Measurements from ENCODE around the gene CTIF. TPM values are rescaled to one million over a fixed set of nuclear protein-coding genes. Genes with fewer than 3 reads are reported as not detected.

Gene CTIF
- total and polyA plus RNA-seq, 11 donors, result 21.2 to 93.0 (median 68.0) TPM

- 91 to 94% (median 93%) methylated on average over 13 to 14 of the region's 14 CpGs for WGBS, 4 donors
- H3K36me3 ChIP-seq, result peaks cover 0 to 27% (median 21%) of the 10 kb centered on the region in 9 donors
- H3K27ac ChIP-seq, result no peak overlapping the region
- no peaks in the 10 kb centered on the region for H3K27me3 ChIP-seq
- H3K9me3 ChIP-seq, result peaks cover 0 to 6% (median 0%) of the 10 kb centered on the region in 12 donors
- peak in 1 of 5 donors; percentile 8 for DNase-seq
- intact Hi-C loops (cut with DNase I), result loop anchor here in 9 of 10 donors (2.0 to 10.0 kb wide), 6 partner anchors 46 to 187 kb away; partner anchors contain the start of gene CTIF (in 7 of the 9)
- peaks cover 0 to 31% (median 16%) of the 10 kb centered on the region in 12 donors for H3K4me1 ChIP-seq
- no peak overlapping the region for H3K4me3 ChIP-seq
- no peak for ATAC-seq
- TF ChIP-seq CTCF (IDR thresholded peaks at IDR 0.05) (no peak), POLR2A (IDR thresholded peaks at IDR 0.05) (no peak)
Measured at GRCh38 chr18:48663096-48663930, 124.5 kb downstream of the CTIF start.

- H3K27ac ChIP-seq, result no peak overlapping the region
- peaks cover 0 to 6% (median 0%) of the 10 kb centered on the region in 12 donors for H3K9me3 ChIP-seq
- intact Hi-C loops (cut with DNase I), result loop anchor here (1.0 to 10.0 kb wide), 9 partner anchors 47 to 189 kb away; partner anchors contain the start of gene CTIF (in 7 of the 10)
- TF ChIP-seq CTCF (IDR thresholded peaks at IDR 0.05) (peak; percentile 80 to 92 (median 88)), POLR2A (IDR thresholded peaks at IDR 0.05) (no peak)
- H3K4me3 ChIP-seq, result no peak overlapping the region
- 45 to 62% (median 50%) methylated on average over 20 to 29 of the region's 29 CpGs for WGBS, 4 donors
- DNase-seq (peak; percentile 64 to 83 (median 67)), ATAC-seq (peak; percentile 7 to 69 (median 54))
- H3K36me3 ChIP-seq, result peaks cover 0 to 28% (median 21%) of the 10 kb centered on the region in 9 donors
- H3K27me3 ChIP-seq, result no peaks in the 10 kb centered on the region
- H3K4me1 ChIP-seq, result peaks cover 0 to 31% (median 16%) of the 10 kb centered on the region in 12 donors
Measured at GRCh38 chr18:48663931-48664847, 125.4 kb downstream of the CTIF start.

- no peak overlapping the region for H3K27ac ChIP-seq
- H3K4me1 ChIP-seq, result peaks cover 0 to 24% (median 12%) of the 10 kb centered on the region in 12 donors
- DNase-seq (no peak), ATAC-seq (no peak)
- peaks cover 0 to 33% (median 24%) of the 10 kb centered on the region in 9 donors for H3K36me3 ChIP-seq
- TF ChIP-seq POLR2A (IDR thresholded peaks at IDR 0.05), result no peak
- TF ChIP-seq CTCF (IDR thresholded peaks at IDR 0.05), result no peak
- H3K4me3 ChIP-seq, result no peak overlapping the region
- H3K27me3 ChIP-seq, result no peaks in the 10 kb centered on the region
- peaks cover 0 to 6% (median 0%) of the 10 kb centered on the region in 12 donors for H3K9me3 ChIP-seq
- intact Hi-C loops (cut with DNase I), result loop anchor here in 5 of 10 donors (2.0 to 10.0 kb wide), 4 partner anchors 128 to 191 kb away; partner anchors contain the start of gene CTIF (in 5 of the 5)
Measured at GRCh38 chr18:48665654-48666053, 126.8 kb downstream of the CTIF start.

All from heart left ventricle (tissue), 16 donors.